GM18520 (cell line): ENCODE data around the gene CTR9.
A peak's percentile ranks its signal among the peaks of the same experiment; 100 is the strongest.

ENCODE experiments used
- ATAC-seq: cut with Tn5 transposase; IDR thresholded peaks from one replicate; pipeline ENCODE4 v1.9.1; 2021; ENCODE audit not compliant: unreplicated experiment

The CTR9 gene

DNA sequence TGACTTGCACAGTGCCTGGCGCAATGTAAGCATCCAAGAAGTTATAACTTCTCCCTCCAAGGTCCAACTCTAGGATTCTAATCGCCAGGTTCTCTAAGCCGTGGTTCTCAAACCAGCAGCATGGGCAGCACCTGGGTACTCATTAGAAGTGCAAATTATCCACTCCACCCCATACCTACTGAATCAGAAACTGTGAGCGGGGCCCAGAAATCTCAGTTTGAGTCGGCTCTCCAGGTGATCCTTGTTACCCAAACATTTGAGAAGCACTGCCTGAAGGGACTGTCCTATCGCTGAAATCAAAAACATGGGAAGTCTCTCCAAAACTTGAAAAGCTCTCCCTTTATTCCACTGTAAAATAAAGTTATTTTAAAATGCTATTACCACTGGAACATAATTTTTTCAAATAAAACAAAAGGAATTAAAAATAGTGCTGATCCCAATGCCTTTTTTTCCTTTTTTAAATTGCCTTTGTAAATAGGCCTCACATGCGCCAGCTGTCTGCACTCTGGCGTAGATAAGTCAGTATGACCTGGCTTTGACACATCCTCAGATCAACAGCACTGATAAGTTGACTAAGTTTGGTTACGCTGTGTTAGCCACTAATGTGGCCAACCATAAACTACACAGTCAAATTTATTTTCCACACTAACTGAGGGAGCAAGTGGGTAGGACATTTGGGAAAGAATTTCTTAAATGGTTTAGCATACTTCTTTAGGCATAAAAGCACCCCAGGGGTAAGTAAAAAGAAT lies 8.4 kb upstream of the CTR9 start:
- no peak for ATAC-seq

GRCh38 chr11:10743354-10744000 lies 7.6 kb upstream of the CTR9 start:
- no peak for ATAC-seq

GRCh38 chr11:10744206-10744605 lies 6.8 kb upstream of the CTR9 start:
- ATAC-seq, result no peak

DNA sequence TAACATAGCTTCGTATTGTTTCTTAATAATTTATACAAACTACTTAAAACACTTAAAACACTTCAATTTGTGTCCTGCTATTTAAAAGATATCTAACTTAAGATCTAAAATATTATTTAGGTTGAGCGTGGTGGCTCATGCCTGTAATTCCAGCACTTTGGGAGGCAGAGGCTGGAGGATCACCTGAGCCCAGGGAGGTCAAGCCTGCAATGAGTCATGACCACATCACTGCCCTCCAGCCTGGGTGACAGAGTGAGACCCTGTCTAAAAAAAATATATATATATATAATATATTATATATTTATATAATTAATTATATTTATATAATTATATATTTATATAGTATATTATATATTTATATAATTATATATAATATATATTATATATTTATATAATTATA lies 4.2 kb upstream of the CTR9 start:
- no peak for ATAC-seq

GRCh38 chr11:10747733-10748132 lies 3.3 kb upstream of the CTR9 start:
- no peak for ATAC-seq

GRCh38 chr11:10749476-10749875 lies 1.6 kb upstream of the CTR9 start:
- no peak for ATAC-seq

GRCh38 chr11:10751581-10751940 lies 515 bp downstream of the CTR9 start:
- ATAC-seq, result no peak

DNA sequence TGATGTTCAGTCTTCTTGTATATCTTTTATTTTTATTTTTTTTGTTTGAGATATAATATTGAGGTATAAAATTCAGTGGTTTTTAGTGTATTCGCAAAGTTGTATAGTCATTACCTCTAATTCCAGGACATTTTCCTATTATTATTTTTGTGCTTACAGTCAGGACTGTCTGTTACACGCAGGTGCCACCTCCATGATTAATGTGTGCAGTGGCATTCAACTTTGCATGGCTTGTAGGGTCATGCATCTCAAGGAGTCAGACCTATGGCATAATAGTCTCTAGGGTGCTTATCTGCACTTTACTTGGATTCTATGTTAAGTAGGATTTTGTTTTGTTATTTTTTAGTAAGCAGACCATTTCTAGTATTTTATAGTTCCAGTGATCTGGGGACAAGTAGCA lies 1.0 kb downstream of the CTR9 start:
- no peak for ATAC-seq

DNA sequence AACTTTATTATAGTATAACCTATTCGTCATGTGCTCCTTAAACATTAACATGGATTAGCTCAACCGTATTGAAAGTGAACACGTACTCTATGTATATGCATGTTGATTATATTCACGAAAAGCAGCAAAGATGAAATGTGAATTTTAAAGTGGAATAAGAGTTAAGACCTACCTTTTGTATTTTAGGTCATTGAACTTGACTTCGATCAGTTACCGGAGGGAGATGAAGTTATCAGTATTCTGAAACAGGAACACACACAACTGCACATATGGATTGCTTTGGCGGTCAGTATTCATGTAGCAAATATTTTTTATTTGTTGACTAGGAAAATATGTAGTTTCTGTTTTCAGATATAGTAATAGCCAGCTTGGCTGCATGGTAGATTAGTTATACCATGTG lies 1.4 kb downstream of the CTR9 start:
- no peak for ATAC-seq

GRCh38 chr11:10758957-10759356 lies 7.9 kb downstream of the CTR9 start:
- no peak for ATAC-seq

DNA sequence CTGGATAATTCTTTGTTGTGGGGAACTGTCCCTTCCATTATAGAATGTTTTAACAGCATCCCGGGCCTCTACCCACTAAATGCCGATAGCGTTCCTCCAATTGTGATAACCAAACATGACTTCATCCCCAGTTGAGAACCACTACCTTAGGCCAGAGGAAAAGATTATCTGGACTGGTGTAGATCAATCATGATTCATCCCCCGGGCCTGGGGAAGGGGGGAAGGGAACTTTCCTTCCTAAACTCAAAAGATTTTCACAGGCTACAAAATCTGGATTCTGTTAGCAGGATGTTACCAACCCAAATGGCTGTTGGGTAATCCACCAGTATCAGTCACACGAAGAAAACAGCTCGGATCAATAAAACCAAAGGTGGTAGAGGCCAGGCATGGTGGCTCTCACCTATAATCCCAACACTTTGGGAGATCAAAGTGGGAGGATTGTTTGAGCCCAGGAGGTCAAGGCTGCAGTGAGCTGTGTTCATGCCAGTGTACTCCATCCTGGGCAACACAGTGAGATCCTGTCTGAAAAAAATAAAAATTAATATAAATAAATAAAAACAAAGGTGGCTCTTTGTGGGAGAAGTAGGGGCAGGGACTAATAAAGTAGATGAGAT lies 10.1 kb downstream of the CTR9 start:
- ATAC-seq, result no peak

DNA sequence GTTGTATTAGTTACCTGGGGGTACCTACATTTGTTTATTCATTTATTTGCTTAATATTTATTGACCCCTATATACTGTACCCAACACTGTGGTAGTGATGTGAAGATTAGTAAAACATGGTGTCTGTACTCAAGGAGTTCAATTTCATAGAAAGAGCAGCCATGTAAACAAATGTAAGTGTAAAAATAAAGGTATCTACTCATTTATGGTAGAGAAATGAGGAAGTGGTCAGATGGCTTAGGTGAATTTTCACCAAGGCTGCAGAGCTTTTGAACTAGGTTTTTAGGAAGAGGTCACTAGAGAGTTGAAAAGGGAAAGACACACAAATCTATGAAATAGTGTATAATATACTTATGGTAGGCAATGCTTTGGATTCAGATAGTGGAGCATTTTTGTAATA lies 11.1 kb downstream of the CTR9 start:
- peak; percentile 63 for ATAC-seq

- no peak for ATAC-seq
Observed at GRCh38 chr11:10762913-10763421, 11.9 kb downstream of the CTR9 start.

- no peak for ATAC-seq
Observed at GRCh38 chr11:10763766-10764165, 12.7 kb downstream of the CTR9 start.

DNA sequence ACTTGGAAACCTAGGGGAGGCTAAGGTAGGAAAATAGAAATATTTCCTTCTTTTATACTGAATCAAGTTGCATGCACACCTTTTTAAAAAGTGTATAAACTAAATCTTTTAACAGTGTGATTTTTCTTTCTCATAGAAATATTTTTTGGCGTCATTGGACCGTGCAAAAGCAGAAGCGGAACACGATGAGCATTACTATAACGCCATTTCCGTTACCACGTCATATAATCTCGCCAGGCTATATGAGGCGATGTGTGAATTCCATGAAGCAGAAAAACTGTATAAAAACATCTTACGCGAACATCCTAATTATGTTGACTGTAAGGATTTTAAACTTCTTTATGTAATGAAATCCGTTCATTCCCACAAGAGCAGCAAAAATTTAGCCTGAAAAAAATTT lies 13.4 kb downstream of the CTR9 start:
- no peak for ATAC-seq

DNA sequence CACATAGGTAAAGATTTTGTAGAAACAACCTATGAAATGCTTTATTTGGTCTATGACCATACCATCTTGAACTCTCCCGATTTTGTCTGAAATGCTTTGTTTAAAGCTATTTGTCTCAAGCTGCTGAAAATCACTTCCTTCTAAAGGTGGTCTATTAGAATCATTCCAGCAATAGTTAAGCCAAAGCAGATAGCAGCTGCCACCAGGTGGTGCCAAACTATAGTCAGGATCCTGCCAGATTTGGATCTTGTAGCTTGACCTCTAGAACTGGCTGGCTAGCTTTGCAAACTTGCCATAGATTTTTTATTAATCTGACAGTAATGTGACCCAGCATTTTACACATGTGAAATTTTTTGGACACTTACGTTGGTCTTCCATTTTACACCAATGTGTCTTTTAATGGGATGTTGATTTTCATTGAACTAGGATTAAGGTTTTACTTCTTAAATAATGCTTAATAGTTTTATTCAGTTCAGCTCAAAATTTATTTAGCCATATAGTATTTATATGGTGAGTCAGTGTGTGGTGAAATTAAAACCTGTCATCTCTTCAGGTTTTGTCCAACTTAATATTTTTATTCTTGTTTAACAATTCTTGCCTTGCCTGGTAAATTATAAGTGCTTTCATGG lies 19.7 kb downstream of the CTR9 start:
- no peak for ATAC-seq

- no peak for ATAC-seq
Observed at GRCh38 chr11:10771457-10771856, 20.4 kb downstream of the CTR9 start.

- no peak for ATAC-seq
Observed at GRCh38 chr11:10774811-10775210, 23.8 kb downstream of the CTR9 start.

GRCh38 chr11:10777393-10777793 lies 26.3 kb downstream of the CTR9 start:
- no peak for ATAC-seq

- ATAC-seq, result no peak
Observed at GRCh38 chr11:10777806-10778205, 26.8 kb downstream of the CTR9 start.

DNA sequence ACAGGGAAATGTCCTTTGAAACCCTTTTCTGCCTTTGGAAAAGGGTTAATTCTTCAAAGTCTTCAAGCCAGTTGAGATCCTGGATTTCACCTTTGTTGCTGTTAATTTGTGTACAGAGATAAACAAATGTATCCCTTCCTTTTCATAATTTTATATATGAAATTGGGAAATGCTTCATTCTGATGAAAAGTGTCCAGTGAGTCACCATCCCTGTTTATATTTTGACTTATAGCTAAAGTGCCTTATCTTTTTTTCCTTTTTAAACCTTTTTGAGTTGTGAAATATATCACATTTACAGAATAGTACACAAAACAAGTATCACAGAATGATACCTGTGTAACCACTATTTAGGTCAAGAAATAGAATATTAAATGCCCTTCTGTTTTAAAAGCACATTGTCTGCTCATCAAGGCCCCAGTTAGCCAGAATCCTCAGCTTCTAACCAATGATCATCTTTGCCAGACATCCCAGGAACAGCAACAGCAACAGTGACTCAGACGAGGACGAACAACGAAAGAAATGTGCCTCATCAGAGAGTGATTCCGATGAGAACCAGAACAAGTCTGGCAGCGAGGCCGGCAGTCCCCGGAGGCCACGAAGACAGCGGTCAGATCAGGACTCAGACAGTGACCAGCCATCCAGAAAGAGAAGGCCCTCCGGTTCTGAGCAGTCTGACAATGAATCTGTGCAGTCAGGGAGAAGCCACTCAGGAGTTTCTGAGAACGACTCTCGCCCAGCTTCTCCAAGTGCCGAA lies 27.3 kb downstream of the CTR9 start:
- ATAC-seq, result no peak
